ENCODE results near the gene BHLHA15.

The BHLHA15 gene

GRCh38 chr7:98244871-98245270 lies 33.6 kb downstream of the BHLHA15 start:
- DNase-seq (ENCODE audit: low spot score) = no peak

- DNase-seq (ENCODE audit: low spot score) = no peak
Observed at GRCh38 chr7:98248156-98248555, 36.9 kb downstream of the BHLHA15 start.

- no peak for DNase-seq (ENCODE audit: low spot score)
Observed at GRCh38 chr7:98249106-98249505, 37.9 kb downstream of the BHLHA15 start.

GRCh38 chr7:98250789-98251188 lies 39.5 kb downstream of the BHLHA15 start:
- peak; percentile 55 for DNase-seq (ENCODE audit: low spot score)

- DNase-seq (ENCODE audit: low spot score) = peak; percentile 59
Observed at GRCh38 chr7:98251231-98251600, 40.0 kb downstream of the BHLHA15 start.

- peak; percentile 86 for DNase-seq (ENCODE audit: low spot score)
Observed at GRCh38 chr7:98251601-98252424, 40.6 kb downstream of the BHLHA15 start, which contains the start of gene TECPR1. Gene TECPR1 (minus strand): TSS chr7:98252232. CDS start chr7:98246146, 6,086 bp downstream.

- DNase-seq (ENCODE audit: low spot score) = no peak
Observed at GRCh38 chr7:98252425-98253054, 41.3 kb downstream of the BHLHA15 start.

GRCh38 chr7:98254516-98254915 lies 43.3 kb downstream of the BHLHA15 start:
- no peak for DNase-seq (ENCODE audit: low spot score)

GRCh38 chr7:98254951-98255610 lies 43.8 kb downstream of the BHLHA15 start:
- DNase-seq (ENCODE audit: low spot score) = peak; percentile 66

GRCh38 chr7:98256431-98256830 lies 45.2 kb downstream of the BHLHA15 start:
- DNase-seq (ENCODE audit: low spot score) = no peak

GRCh38 chr7:98257701-98258100 lies 46.5 kb downstream of the BHLHA15 start:
- DNase-seq (ENCODE audit: low spot score) = no peak
